ENCODE results near the gene FAM177A1.
"Not testable (repeated sequence)": the region's sequence is repeated elsewhere in the genome, so short reads cannot be mapped to it uniquely, and the experiment has no call there.

FAM177A1 gene

GRCh38 chr14:35045798-35046047, 349 bp upstream of the FAM177A1 start:
- H3K4me3 ChIP-seq (ENCODE audit: low read length), result peak overlapping the region; percentile 54
- no peak for DNase-seq (ENCODE audit: low read depth)
- TF ChIP-seq, protein P1, sequence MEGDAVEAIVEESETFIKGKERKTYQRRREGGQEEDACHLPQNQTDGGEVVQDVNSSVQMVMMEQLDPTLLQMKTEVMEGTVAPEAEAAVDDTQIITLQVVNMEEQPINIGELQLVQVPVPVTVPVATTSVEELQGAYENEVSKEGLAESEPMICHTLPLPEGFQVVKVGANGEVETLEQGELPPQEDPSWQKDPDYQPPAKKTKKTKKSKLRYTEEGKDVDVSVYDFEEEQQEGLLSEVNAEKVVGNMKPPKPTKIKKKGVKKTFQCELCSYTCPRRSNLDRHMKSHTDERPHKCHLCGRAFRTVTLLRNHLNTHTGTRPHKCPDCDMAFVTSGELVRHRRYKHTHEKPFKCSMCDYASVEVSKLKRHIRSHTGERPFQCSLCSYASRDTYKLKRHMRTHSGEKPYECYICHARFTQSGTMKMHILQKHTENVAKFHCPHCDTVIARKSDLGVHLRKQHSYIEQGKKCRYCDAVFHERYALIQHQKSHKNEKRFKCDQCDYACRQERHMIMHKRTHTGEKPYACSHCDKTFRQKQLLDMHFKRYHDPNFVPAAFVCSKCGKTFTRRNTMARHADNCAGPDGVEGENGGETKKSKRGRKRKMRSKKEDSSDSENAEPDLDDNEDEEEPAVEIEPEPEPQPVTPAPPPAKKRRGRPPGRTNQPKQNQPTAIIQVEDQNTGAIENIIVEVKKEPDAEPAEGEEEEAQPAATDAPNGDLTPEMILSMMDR (IDR thresholded peaks at IDR 0.05; ENCODE audit: insufficient read depth, low read depth, low read length, missing control alignments), result no peak

- DNase-seq (ENCODE audit: low read depth), result peak; percentile 62
- TF ChIP-seq, protein P1 (IDR thresholded peaks at IDR 0.05; ENCODE audit: insufficient read depth, low read depth, low read length, missing control alignments), result no peak
- peak overlapping the region; percentile 83 for H3K4me3 ChIP-seq (ENCODE audit: low read length)
Observed at GRCh38 chr14:35046751-35047536, 872 bp downstream of the FAM177A1 start.

- H3K4me3 ChIP-seq (ENCODE audit: low read length), result no peak overlapping the region
- TF ChIP-seq, protein P1 (IDR thresholded peaks at IDR 0.05; ENCODE audit: insufficient read depth, low read depth, low read length, missing control alignments), result no peak
- DNase-seq (ENCODE audit: low read depth), result no peak
Observed at GRCh38 chr14:35047976-35048513, 2.0 kb downstream of the FAM177A1 start.

- H3K4me3 ChIP-seq (ENCODE audit: low read length), result no peak overlapping the region
- DNase-seq (ENCODE audit: low read depth), result peak; percentile 13
- TF ChIP-seq, protein P1 (IDR thresholded peaks at IDR 0.05; ENCODE audit: insufficient read depth, low read depth, low read length, missing control alignments), result no peak
Observed at GRCh38 chr14:35050652-35051051, 4.6 kb downstream of the FAM177A1 start.

- no peak for DNase-seq (ENCODE audit: low read depth)
- TF ChIP-seq, protein P1 (IDR thresholded peaks at IDR 0.05; ENCODE audit: insufficient read depth, low read depth, low read length, missing control alignments), result no peak
- no peak overlapping the region for H3K4me3 ChIP-seq (ENCODE audit: low read length)
Observed at GRCh38 chr14:35051796-35052195, 5.7 kb downstream of the FAM177A1 start.

- DNase-seq (ENCODE audit: low read depth), result no peak
- TF ChIP-seq, protein P1 (IDR thresholded peaks at IDR 0.05; ENCODE audit: insufficient read depth, low read depth, low read length, missing control alignments), result no peak
- H3K4me3 ChIP-seq (ENCODE audit: low read length), result no peak overlapping the region
Observed at GRCh38 chr14:35052637-35053036, 6.6 kb downstream of the FAM177A1 start.

- not testable (repeated sequence) for H3K4me3 ChIP-seq (ENCODE audit: low read length)
- peak; percentile 65 for DNase-seq (ENCODE audit: low read depth)
Observed at GRCh38 chr14:35061113-35061791, 15.2 kb downstream of the FAM177A1 start.

DNA sequence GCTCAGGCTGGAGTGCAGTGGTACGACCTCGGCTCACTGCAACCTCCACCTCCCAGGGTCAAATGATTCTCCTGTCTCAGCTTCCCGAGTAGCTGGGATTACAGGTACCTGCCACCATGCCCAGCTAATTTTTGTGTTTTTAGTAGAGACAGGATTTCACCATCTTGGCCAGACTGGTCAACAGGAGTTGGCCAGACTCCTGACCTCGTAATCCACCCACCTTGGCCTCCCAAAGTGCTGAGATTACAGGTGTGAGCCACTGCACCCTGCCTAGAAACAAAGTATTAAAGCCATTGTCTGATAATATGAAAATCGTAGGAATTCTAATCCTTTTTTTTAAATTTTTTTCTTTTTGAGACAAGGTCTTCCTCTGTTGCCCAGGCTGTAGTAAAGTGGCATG, 19.7 kb downstream of the FAM177A1 start:
- not testable (repeated sequence) for DNase-seq (ENCODE audit: low read depth); H3K4me3 ChIP-seq (ENCODE audit: low read length)

Measured in epithelial cell of esophagus (primary cell).